OCI-LY7 (cell line): Measurements from ENCODE around the gene WDR46. TPM values are rescaled to one million over a fixed set of nuclear protein-coding genes. Genes with fewer than 3 reads are reported as not detected.

Experiments used
- BruUV-seq: library from RNA; stranded (reverse); fragments of 400-500 nt; replicated peaks from 2 replicates; lab custom pipeline; 2021; lab: Mats Ljungman, UMichigan
- CTCF ChIA-PET: fragments of 300-600 bp; sonication (Branson Sonifier 250); formaldehyde crosslinking; loops from one replicate; lab custom pipeline; 2022; ENCODE audit warnings: antibody characterized with exemption; ENCODE audit not compliant: unreplicated experiment; lab: Charles Lee
- POLR2A ChIA-PET: fragments of 300-600 bp; sonication (Branson Sonifier 250); formaldehyde crosslinking; loops from one replicate; lab custom pipeline; 2022; ENCODE audit warnings: antibody characterized with exemption; lab: Charles Lee
- DNase-seq: peaks from one replicate; pipeline ENCODE4 v3.0.0-alpha.2; 2015; ENCODE audit warnings: low spot score
- H2AFZ ChIP-seq: fragments of 200-600 bp; sonication (generic), shearing (Covaris generic); 2 replicates; pipeline ENCODE4 v1.6.1; 2014; ENCODE audit warnings: mild to moderate bottlenecking, antibody characterized with exemption, low read length, moderate library complexity
- H3K27ac ChIP-seq: fragments of 200-600 bp; sonication (generic); 2 replicates; pipeline ENCODE4 v1.5.1; 2014; ENCODE audit warnings: mixed run types, low read depth, mild to moderate bottlenecking, moderate library complexity, low read length, inconsistent platforms; ENCODE audit not compliant: poor library complexity, severe bottlenecking
- H3K36me3 ChIP-seq: fragments of 200-600 bp; sonication (generic); 2 replicates; pipeline ENCODE4 v1.6.1; 2014; ENCODE audit warnings: mild to moderate bottlenecking, antibody characterized with exemption, low read length, moderate library complexity, mixed read lengths; ENCODE audit not compliant: insufficient read depth
- H3K4me1 ChIP-seq: fragments of 200-600 bp; sonication (generic); 2 replicates; pipeline ENCODE4 v1.5.1; 2014; ENCODE audit warnings: mild to moderate bottlenecking, low read length; ENCODE audit not compliant: insufficient read depth, poor library complexity, severe bottlenecking
- H3K4me2 ChIP-seq: fragments of 200-600 bp; sonication (generic); 2 replicates; pipeline ENCODE4 v1.6.1; 2014; ENCODE audit warnings: mild to moderate bottlenecking, low read length
- H3K4me3 ChIP-seq: fragments of 200-600 bp; sonication (generic); 2 replicates; pipeline ENCODE4 v1.5.1; 2014; ENCODE audit warnings: mild to moderate bottlenecking, low read depth, low read length; ENCODE audit not compliant: poor library complexity, severe bottlenecking
- H3K79me2 ChIP-seq: fragments of 200-600 bp; sonication (generic); 2 replicates; pipeline ENCODE4 v1.6.1; 2016; ENCODE audit warnings: low read depth, mild to moderate bottlenecking, low read length, moderate library complexity, mixed read lengths; ENCODE audit not compliant: insufficient read depth
- H3K9me2 ChIP-seq: fragments of 200-600 bp; sonication (generic); 2 replicates; pipeline ENCODE4 v1.6.1; 2016; ENCODE audit warnings: mild to moderate bottlenecking, low read length, mixed read lengths; ENCODE audit not compliant: insufficient read depth
- H3K9me3 ChIP-seq: fragments of 200-600 bp; sonication (generic); 2 replicates; pipeline ENCODE4 v1.6.1; 2014; ENCODE audit warnings: mild to moderate bottlenecking, mixed run types, low read length, mixed read lengths
- H4K20me1 ChIP-seq: fragments of 200-600 bp; sonication (generic); 2 replicates; pipeline ENCODE4 v1.6.1; 2014; ENCODE audit warnings: mild to moderate bottlenecking, antibody characterized with exemption, low read length, moderate library complexity, mixed read lengths; ENCODE audit not compliant: insufficient read depth
- EZH2phosphoT487 ChIP-seq: fragments of 200-600 bp; sonication (generic); IDR thresholded peaks from 2 replicates; pipeline ENCODE4 v1.6.1; 2018; ENCODE audit warnings: low read depth, borderline replicate concordance, mild to moderate bottlenecking, mixed run types, antibody characterized with exemption, low read length, moderate library complexity, mixed read lengths
- intact Hi-C: fragments of 100-400 bp; cut with micrococcal nuclease; formaldehyde crosslinking; loops from one replicate; pipeline ENCODE4 v1.10.0; 2022; ENCODE audit not compliant: unreplicated experiment
- total RNA-seq, 2 experiments: library from RNA; depleted of rRNA in 1 of 2; stranded (reverse); fragments of >200 nt in 1 of 2; shearing (Covaris generic) in 1 of 2; gene quantifications; 2 replicates each; pipeline ENCODE4 v1.2.3, GENCODE V29; 2014 to 2022
- TF ChIP-seq, protein P1 (sequence below): fragments of 200-600 bp; sonication (generic); conservative IDR thresholded peaks from 2 replicates; pipeline ENCODE4 v1.5.1; 2014; ENCODE audit warnings: mild to moderate bottlenecking, antibody characterized with exemption, low read length, moderate library complexity, mixed read lengths

The WDR46 gene
- total RNA-seq, 2 experiments from 2014 or later: 83.3 to 129 TPM

GRCh38 chr6:33318426-33319073 lies 29.5 kb upstream of the WDR46 start:
- Histone ChIP-seq H3K9me2 (no peaks in the 10 kb centered on the region), H3K9me3 (no peaks in the 10 kb centered on the region), H3K4me2 (peak overlapping the region; percentile 84), H3K27ac (peak overlapping the region; percentile 79), H3K36me3 (peaks cover 44% of the 10 kb centered on the region), H4K20me1 (no peaks in the 10 kb centered on the region), H3K4me3 (peak overlapping the region; percentile 73), H3K79me2 (peaks cover 45% of the 10 kb centered on the region), H3K4me1 (peaks cover 55% of the 10 kb centered on the region), H2AFZ (no peak overlapping the region)
- ChIA-PET POLR2A (interaction anchor here (0.6 to 3.5 kb wide), 14 partner anchors 10 to 321 kb away, joined by 3 to 20 read pairs (median 4); partner anchors contain the start of genes B3GALT4, PFDN6, RPS18 and VPS52), CTCF (interaction anchor here (0.6 to 1.3 kb wide), 3 partner anchors 26 to 229 kb away, joined by 4 to 6 read pairs (median 4); partner anchors contain the start of gene SYNGAP1)
- intact Hi-C loops: no loop called here
- no peak for TF ChIP-seq EZH2phosphoT487
- TF ChIP-seq, protein P1, sequence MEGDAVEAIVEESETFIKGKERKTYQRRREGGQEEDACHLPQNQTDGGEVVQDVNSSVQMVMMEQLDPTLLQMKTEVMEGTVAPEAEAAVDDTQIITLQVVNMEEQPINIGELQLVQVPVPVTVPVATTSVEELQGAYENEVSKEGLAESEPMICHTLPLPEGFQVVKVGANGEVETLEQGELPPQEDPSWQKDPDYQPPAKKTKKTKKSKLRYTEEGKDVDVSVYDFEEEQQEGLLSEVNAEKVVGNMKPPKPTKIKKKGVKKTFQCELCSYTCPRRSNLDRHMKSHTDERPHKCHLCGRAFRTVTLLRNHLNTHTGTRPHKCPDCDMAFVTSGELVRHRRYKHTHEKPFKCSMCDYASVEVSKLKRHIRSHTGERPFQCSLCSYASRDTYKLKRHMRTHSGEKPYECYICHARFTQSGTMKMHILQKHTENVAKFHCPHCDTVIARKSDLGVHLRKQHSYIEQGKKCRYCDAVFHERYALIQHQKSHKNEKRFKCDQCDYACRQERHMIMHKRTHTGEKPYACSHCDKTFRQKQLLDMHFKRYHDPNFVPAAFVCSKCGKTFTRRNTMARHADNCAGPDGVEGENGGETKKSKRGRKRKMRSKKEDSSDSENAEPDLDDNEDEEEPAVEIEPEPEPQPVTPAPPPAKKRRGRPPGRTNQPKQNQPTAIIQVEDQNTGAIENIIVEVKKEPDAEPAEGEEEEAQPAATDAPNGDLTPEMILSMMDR: no peak
- DNase-seq: no peak
- no TSS peak for BruUV-seq

GRCh38 chr6:33317669-33318425 lies 28.8 kb upstream of the WDR46 start, which contains the start of gene ZBTB22:
Gene ZBTB22, minus strand, starts transcription at chr6:33317744. Its CDS starts 828 bp downstream, at chr6:33316916.
- Histone ChIP-seq H3K9me3 (no peaks in the 10 kb centered on the region), H3K4me2 (peak within 1 kb of the TSS; percentile 84), H3K79me2 (peaks cover 50% of the 10 kb centered on the region), H3K4me1 (peaks cover 55% of the 10 kb centered on the region), H4K20me1 (no peaks in the 10 kb centered on the region), H3K4me3 (peak within 1 kb of the TSS; percentile 73), H3K27ac (peak within 1 kb of the TSS; percentile 79), H3K9me2 (no peaks in the 10 kb centered on the region), H3K36me3 (peaks cover 44% of the 10 kb centered on the region), H2AFZ (peak within 1 kb of the TSS; percentile 18; the same call in 1 of the 2 replicates)
- ChIA-PET CTCF (interaction anchor here (0.6 to 1.3 kb wide), 4 partner anchors 27 to 230 kb away, joined by 3 to 6 read pairs (median 4); partner anchors contain the start of gene SYNGAP1), POLR2A (interaction anchor here (0.5 to 3.5 kb wide), 21 partner anchors 11 to 1598 kb away, joined by 3 to 20 read pairs (median 4); partner anchors contain the start of genes B3GALT4, PFDN6, RPS18 and VPS52)
- TF ChIP-seq, protein P1: no peak
- TF ChIP-seq EZH2phosphoT487: no peak
- intact Hi-C loops: no loop called here
- no TSS peak for BruUV-seq
- DNase-seq: peak; percentile 98
